Stimulated activated CD8-positive, alpha-beta memory T cell treated with anti-CD3 and anti-CD28 coated beads, Interleukin-12 subunit alpha, Interleukin-12 subunit beta, amount 100 ng/mL, for 24 hours (primary cell): ENCODE measurements around the gene CRYZL1.
"Not testable (repeated sequence)": the region's sequence is repeated elsewhere in the genome, so short reads cannot be mapped to it uniquely, and the experiment has no call there.

Experiments
- DNase-seq: peaks from one replicate; pipeline ENCODE4 v3.0.0-alpha.2; 2020; ENCODE audit errors: extremely low read depth

CRYZL1 gene

GRCh38 chr21:33641352-33642026 lies at the start of gene CRYZL1:
Gene CRYZL1, minus strand, starts transcription at chr21:33641741. Its CDS starts 10,190 bp downstream, at chr21:33631551.
- peak; percentile 100 for DNase-seq

GRCh38 chr21:33690874-33691273 lies 49.3 kb upstream of the CRYZL1 start:
- DNase-seq = no peak

GRCh38 chr21:33688353-33688752 lies 46.8 kb upstream of the CRYZL1 start:
- DNase-seq = no peak

- DNase-seq = no peak
Measured at GRCh38 chr21:33687634-33688033, 46.1 kb upstream of the CRYZL1 start.

- no peak for DNase-seq
Measured at GRCh38 chr21:33686386-33686785, 44.8 kb upstream of the CRYZL1 start.

- no peak for DNase-seq
Measured at GRCh38 chr21:33685613-33686197, 44.2 kb upstream of the CRYZL1 start.

- no peak for DNase-seq
Measured at GRCh38 chr21:33684923-33685560, 43.5 kb upstream of the CRYZL1 start.

GRCh38 chr21:33684068-33684467 lies 42.5 kb upstream of the CRYZL1 start:
- no peak for DNase-seq

- no peak for DNase-seq
Measured at GRCh38 chr21:33682992-33683627, 41.6 kb upstream of the CRYZL1 start.

GRCh38 chr21:33680870-33681269 lies 39.3 kb upstream of the CRYZL1 start:
- DNase-seq = no peak

- DNase-seq = no peak
Measured at GRCh38 chr21:33677450-33677849, 35.9 kb upstream of the CRYZL1 start.

- not testable (repeated sequence) for DNase-seq
Measured at GRCh38 chr21:33676666-33677065, 35.1 kb upstream of the CRYZL1 start.

GRCh38 chr21:33674226-33674625 lies 32.7 kb upstream of the CRYZL1 start:
- DNase-seq = no peak

- no peak for DNase-seq
Measured at GRCh38 chr21:33673473-33673872, 31.9 kb upstream of the CRYZL1 start.

GRCh38 chr21:33670076-33670978 lies 28.8 kb upstream of the CRYZL1 start:
- no peak for DNase-seq

GRCh38 chr21:33668620-33669019 lies 27.1 kb upstream of the CRYZL1 start:
- no peak for DNase-seq

- DNase-seq = no peak
Measured at GRCh38 chr21:33668180-33668579, 26.6 kb upstream of the CRYZL1 start.

GRCh38 chr21:33667636-33668035 lies 26.1 kb upstream of the CRYZL1 start:
- DNase-seq = no peak

GRCh38 chr21:33666153-33666552 lies 24.6 kb upstream of the CRYZL1 start:
- no peak for DNase-seq

GRCh38 chr21:33664135-33664534 lies 22.6 kb upstream of the CRYZL1 start:
- no peak for DNase-seq

- no peak for DNase-seq
Measured at GRCh38 chr21:33663241-33663640, 21.7 kb upstream of the CRYZL1 start.

- DNase-seq = no peak
Measured at GRCh38 chr21:33662046-33662445, 20.5 kb upstream of the CRYZL1 start.
